Brain pericyte (primary cell): ENCODE data around the gene COLEC12.

Experiments
- DNase-seq: peaks from one replicate; pipeline ENCODE4 v3.0.0-alpha.2; 2012; ENCODE audit warnings: low read depth, low spot score

COLEC12 gene

GRCh38 chr18:475202-476031 is 25.1 kb downstream of the COLEC12 start:
- no peak for DNase-seq

- DNase-seq, result no peak
Measured at GRCh38 chr18:474416-474815, 26.1 kb downstream of the COLEC12 start.

GRCh38 chr18:473802-474201 is 26.7 kb downstream of the COLEC12 start:
- DNase-seq, result no peak

GRCh38 chr18:471716-472115 is 28.8 kb downstream of the COLEC12 start:
- no peak for DNase-seq

- DNase-seq, result no peak
Measured at GRCh38 chr18:470661-471501, 29.6 kb downstream of the COLEC12 start.

- DNase-seq, result no peak
Measured at GRCh38 chr18:468955-469790, 31.3 kb downstream of the COLEC12 start.

- DNase-seq, result no peak
Measured at GRCh38 chr18:463827-464541, 36.5 kb downstream of the COLEC12 start.

- DNase-seq, result no peak
Measured at GRCh38 chr18:463403-463802, 37.1 kb downstream of the COLEC12 start.

GRCh38 chr18:461762-462161 is 38.7 kb downstream of the COLEC12 start:
- no peak for DNase-seq

- no peak for DNase-seq
Measured at GRCh38 chr18:460791-461190, 39.7 kb downstream of the COLEC12 start.

GRCh38 chr18:459814-460593 is 40.5 kb downstream of the COLEC12 start:
- no peak for DNase-seq

GRCh38 chr18:457521-458412 is 42.7 kb downstream of the COLEC12 start:
- no peak for DNase-seq

- DNase-seq, result peak; percentile 84
Measured at GRCh38 chr18:457140-457519, 43.4 kb downstream of the COLEC12 start.

- peak; percentile 89 for DNase-seq
Measured at GRCh38 chr18:456361-457139, 44.0 kb downstream of the COLEC12 start.

- no peak for DNase-seq
Measured at GRCh38 chr18:453400-453799, 47.1 kb downstream of the COLEC12 start.

GRCh38 chr18:452816-453215 is 47.7 kb downstream of the COLEC12 start:
- peak; percentile 49 for DNase-seq

GRCh38 chr18:449374-449773 is 51.1 kb downstream of the COLEC12 start:
- no peak for DNase-seq

- DNase-seq, result no peak
Measured at GRCh38 chr18:448116-448790, 52.2 kb downstream of the COLEC12 start.
